Stimulated activated CD4-positive, alpha-beta T cell treated with anti-CD3 and anti-CD28 coated beads, Interleukin-4, amount 100 ng/mL, for 48 hours (primary cell): ENCODE data around the gene NDOR1.

Source experiments
- DNase-seq, 2 donors: peaks; one replicate each; pipeline ENCODE4 v3.0.0-alpha.2; 2020; ENCODE audit warnings: low read depth in 2 of 2

Gene NDOR1

GRCh38 chr9:137167747-137168572 is 37.5 kb upstream of the NDOR1 start:
- DNase-seq: no peak

DNA sequence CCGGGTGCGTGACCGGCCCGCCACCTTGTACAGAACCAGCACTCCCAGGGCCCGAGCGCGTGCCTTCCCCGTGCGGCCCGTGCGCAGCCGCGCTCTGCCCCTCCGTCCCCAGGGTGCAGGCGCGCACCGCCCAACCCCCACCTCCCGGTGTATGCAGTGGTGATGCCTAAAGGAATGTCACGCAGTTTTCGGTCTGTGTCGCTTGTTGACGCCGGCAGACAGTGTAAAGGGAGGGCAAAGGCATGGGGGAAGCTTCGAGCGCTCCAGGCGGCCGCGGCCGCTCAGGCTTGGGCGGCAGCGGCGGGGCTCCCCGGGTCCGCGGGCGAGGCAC is 37.0 kb upstream of the NDOR1 start:
- no peak for DNase-seq

DNA sequence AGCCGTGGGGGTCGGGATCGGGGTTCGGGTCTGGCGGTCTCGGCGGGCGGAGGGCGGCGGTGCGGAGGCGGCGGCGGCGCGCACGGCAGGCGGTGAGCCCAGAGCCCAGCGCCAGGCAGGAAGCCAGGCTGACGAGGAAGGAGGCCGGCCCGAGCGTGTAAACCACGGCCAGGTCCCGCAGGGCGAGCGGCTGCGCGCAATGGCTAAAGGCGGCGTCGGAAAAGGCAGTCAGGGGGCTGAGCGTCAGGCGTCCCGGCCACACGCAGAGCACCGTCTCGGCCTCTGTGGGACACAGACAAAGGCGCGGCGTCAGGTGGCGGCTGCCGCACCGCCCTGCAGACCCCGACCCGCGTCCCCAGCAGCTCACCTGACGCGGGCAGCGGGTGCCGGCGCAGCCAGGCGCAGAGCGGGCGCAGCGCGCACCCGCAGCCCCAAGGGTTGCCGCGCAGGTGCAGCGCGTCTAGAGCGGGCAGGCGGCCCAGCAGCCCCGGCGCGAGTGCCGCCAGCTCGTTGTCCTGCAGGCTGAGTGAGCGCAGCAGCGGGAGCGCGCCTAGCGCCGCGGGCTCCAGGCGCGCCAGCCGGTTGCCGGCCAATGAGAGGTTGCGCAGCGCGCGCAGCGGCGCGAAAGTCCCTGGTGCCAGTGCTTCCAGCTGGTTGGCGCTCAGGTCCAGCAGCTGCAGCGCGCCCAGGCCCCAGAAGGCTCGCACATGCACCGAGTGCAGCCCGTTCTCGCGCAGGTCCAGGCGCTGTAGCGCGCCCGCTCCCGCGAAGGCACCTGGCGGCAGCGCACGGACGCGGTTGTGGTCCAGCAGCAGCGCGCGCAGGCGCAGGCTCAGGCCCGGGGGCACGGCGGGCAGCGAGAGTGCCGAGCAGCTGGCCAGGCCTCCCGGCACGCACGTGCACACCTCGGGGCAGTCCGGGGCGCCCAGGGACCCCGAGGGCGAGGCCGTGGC is 36.3 kb upstream of the NDOR1 start:
- DNase-seq: no peak

GRCh38 chr9:137169896-137170358 is 35.6 kb upstream of the NDOR1 start, which contains the start of gene LRRC26:
Gene LRRC26 (minus strand): TSS chr9:137170051. CDS start chr9:137169943, 108 bp downstream.
- no peak for DNase-seq

- no peak for DNase-seq
These were observed 34.9 kb upstream of the NDOR1 start for GRCh38 chr9:137170486-137171148.

DNA sequence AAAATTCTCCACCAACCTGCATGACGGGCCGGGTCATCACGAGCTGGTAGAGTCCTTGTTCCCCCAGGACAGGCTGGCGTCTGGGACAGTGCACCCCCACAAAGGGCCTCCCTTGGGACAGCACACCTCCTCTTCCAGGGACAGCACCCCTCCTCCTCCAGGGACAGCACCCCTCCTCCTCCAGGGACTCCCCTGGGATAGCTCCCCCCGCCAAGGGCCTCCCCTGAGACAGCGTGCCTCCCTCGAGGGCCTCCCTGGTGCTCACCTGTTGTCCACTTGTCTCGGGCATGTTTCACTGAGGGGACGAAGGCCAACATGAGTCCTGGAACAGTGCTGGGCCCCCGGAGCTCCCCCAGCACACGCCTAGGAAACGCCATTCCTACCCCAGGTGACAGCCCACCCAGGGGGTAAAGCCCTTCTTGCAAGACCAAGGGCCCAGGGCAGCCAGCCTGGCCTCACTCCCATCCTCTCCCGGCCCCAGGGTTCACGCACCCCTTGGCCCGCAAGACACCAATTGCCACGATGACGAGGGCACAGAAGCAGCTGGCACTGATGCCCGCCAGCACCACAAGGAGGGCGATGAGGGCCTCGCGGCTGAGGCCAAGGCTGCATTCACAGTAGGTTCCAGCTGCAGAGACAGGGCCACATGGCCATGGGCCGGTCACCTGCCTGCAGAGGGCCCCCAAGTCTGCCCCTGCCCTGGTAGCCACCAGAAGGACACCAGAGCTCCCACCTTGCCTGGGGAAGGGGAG is 34.2 kb upstream of the NDOR1 start:
- no peak for DNase-seq

- no peak for DNase-seq
These were observed 32.4 kb upstream of the NDOR1 start for GRCh38 chr9:137172901-137173795.

- no peak for DNase-seq
These were observed 31.5 kb upstream of the NDOR1 start for GRCh38 chr9:137173796-137174664.

GRCh38 chr9:137174722-137175293 is 30.7 kb upstream of the NDOR1 start:
- DNase-seq: no peak

- no peak for DNase-seq
These were observed 30.0 kb upstream of the NDOR1 start for GRCh38 chr9:137175345-137175961.

GRCh38 chr9:137176302-137177182 is 29.0 kb upstream of the NDOR1 start:
- DNase-seq: no peak

- no peak for DNase-seq
These were observed 27.1 kb upstream of the NDOR1 start for GRCh38 chr9:137178201-137178938.

DNA sequence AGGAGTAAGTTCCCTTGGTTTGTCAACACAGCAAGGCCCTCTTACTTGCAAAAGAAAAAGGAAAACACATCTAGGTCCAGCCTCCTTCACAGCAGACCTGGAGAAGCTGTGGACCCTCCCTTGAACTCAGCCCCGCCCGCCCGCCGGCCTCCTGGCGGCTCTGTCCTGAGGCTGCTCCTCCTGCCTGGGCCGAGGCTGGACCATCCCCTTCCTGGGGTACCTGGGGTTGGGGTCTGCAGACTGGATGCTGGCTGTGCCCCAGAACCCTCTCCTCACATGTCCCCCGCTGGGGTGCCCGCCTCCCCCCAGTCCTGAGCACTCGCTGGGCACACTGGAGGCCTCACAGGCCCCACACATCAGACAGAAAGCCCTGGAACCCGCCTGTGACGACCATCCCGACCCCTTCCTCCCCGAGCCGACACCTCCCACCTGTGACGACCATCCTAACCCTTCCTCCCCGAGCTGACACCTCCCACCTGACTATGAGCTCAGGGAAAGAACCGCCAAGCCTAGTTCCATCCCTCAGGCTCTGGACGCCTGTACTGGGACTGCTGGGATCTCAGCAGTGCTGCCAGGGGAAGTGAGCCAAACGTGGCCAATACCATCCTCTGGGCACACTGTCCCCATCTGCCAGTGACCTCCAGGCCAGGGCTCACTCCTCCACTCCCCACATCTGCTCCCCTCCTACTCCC is 26.4 kb upstream of the NDOR1 start:
- no peak for DNase-seq

- no peak for DNase-seq
These were observed 25.7 kb upstream of the NDOR1 start for GRCh38 chr9:137179761-137180160.

DNA sequence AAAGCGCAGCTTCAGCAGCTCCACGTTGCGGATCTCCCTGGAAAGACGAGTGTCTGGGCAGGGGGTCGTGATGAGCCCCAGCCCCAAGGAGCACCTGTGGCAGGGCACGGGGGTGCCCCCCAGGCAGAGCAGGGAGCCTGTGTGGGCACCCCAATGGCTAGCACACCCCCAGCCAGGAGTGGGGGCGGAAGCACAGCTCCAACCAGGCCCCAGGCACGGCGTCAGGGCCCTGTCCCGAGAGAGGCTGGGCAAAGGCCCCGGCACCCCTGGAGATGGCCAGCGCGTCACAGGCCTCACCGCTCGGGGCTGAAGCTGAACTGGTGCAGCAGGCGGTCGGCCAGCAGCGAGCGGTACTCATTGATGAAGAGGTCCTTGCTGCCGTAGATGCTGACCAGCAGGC is 25.0 kb upstream of the NDOR1 start:
- DNase-seq: no peak

DNA sequence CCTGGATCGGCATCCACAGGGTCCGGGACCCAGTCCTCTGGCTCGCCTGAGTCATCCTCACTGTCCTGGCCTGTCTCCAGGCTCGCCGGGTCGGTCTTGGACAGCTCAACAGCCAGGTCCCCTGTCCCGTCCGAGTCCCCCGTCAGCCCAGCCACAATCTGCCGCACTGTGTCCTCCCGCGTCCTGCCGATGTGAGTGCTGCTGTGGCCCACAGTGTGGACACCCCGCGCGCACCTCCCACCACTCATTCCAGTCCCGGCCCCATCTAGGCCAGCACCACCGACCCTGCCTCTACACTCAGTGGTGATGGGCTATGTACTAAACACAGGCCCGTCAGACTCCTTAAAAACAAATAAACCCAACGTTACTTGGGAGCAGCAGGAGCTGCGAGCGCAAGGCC is 23.8 kb upstream of the NDOR1 start:
- no peak for DNase-seq
